Stimulated activated CD4-positive, alpha-beta T cell treated with anti-CD3 and anti-CD28 coated beads, TNF-alpha, amount 100 ng/mL, for 4 hours (primary cell): ENCODE results near the gene KMT2E.

ENCODE experiments used
- DNase-seq, 3 experiments: peaks; one replicate each; pipeline ENCODE4 v3.0.0-alpha.2; 2020; ENCODE audit warnings: low read depth in 3 of 3

The KMT2E gene

GRCh38 chr7:105073143-105073542, 59.1 kb downstream of the KMT2E start:
- DNase-seq: no peak

- DNase-seq: no peak
These were observed 65.3 kb downstream of the KMT2E start for GRCh38 chr7:105079348-105079747.

- DNase-seq: no peak
These were observed 70.6 kb downstream of the KMT2E start for GRCh38 chr7:105084581-105084980.

GRCh38 chr7:105086850-105087249, 72.8 kb downstream of the KMT2E start:
- no peak for DNase-seq

GRCh38 chr7:105087981-105088380, 74.0 kb downstream of the KMT2E start:
- DNase-seq: no peak

- DNase-seq: no peak
These were observed 74.5 kb downstream of the KMT2E start for GRCh38 chr7:105088456-105088855.

GRCh38 chr7:105094966-105095365, 81.0 kb downstream of the KMT2E start:
- no peak for DNase-seq

- no peak for DNase-seq
These were observed 82.3 kb downstream of the KMT2E start for GRCh38 chr7:105096306-105096705.

GRCh38 chr7:105097619-105098018, 83.6 kb downstream of the KMT2E start:
- no peak for DNase-seq

- no peak for DNase-seq
These were observed 85.0 kb downstream of the KMT2E start for GRCh38 chr7:105098863-105099515.

GRCh38 chr7:105101864-105102263, 87.9 kb downstream of the KMT2E start:
- DNase-seq: no peak

GRCh38 chr7:105102557-105103352, 88.8 kb downstream of the KMT2E start:
- DNase-seq: no peak

- DNase-seq: no peak
These were observed 91.6 kb downstream of the KMT2E start for GRCh38 chr7:105105579-105105978.

- DNase-seq: no peak
These were observed 92.5 kb downstream of the KMT2E start for GRCh38 chr7:105106473-105106872.

- DNase-seq: no peak
These were observed 93.5 kb downstream of the KMT2E start for GRCh38 chr7:105107458-105107857.

GRCh38 chr7:105112440-105113418, 98.7 kb downstream of the KMT2E start:
- no peak for DNase-seq

- DNase-seq: no peak
These were observed 104.9 kb downstream of the KMT2E start for GRCh38 chr7:105118612-105119600.

GRCh38 chr7:105122619-105123018, 108.6 kb downstream of the KMT2E start:
- DNase-seq: no peak

- DNase-seq: no peak
These were observed 111.7 kb downstream of the KMT2E start for GRCh38 chr7:105125745-105126144.

- DNase-seq: no peak
These were observed 112.5 kb downstream of the KMT2E start for GRCh38 chr7:105126436-105126975.

- DNase-seq: no peak
These were observed 113.2 kb downstream of the KMT2E start for GRCh38 chr7:105127179-105127578.
